ACC112 (cell line): ENCODE measurements around the gene SDE2.

ENCODE experiments used
- H2AFZ ChIP-seq: fragments of 200-600 bp; sonication (generic); one replicate; pipeline ENCODE4 v1.6.0; 2017; ENCODE audit warnings: antibody characterized with exemption, low read length; ENCODE audit not compliant: unreplicated experiment
- H3K27ac ChIP-seq: fragments of 200-600 bp; sonication (generic); 2 replicates; pipeline ENCODE4 v1.5.1; 2014; ENCODE audit warnings: low read depth, mild to moderate bottlenecking, antibody characterized with exemption, low read length, moderate library complexity
- H3K27me3 ChIP-seq: fragments of 200-600 bp; sonication (generic); 2 replicates; pipeline ENCODE4 v1.6.1; 2014; ENCODE audit warnings: mild to moderate bottlenecking, antibody characterized with exemption, low read length, moderate library complexity, mixed read lengths; ENCODE audit not compliant: insufficient read depth
- H3K36me3 ChIP-seq: fragments of 200-600 bp; sonication (generic); 2 replicates; pipeline ENCODE4 v1.6.1; 2016; ENCODE audit warnings: mild to moderate bottlenecking, antibody characterized with exemption, low read length, moderate library complexity, mixed read lengths; ENCODE audit not compliant: insufficient read depth
- H3K4me1 ChIP-seq: fragments of 200-600 bp; sonication (generic); one replicate; pipeline ENCODE4 v1.6.1; 2016; ENCODE audit warnings: low read length, mixed read lengths; ENCODE audit not compliant: insufficient read depth, unreplicated experiment, control insufficient read depth
- H3K4me3 ChIP-seq: fragments of 200-600 bp; sonication (generic); 2 replicates; pipeline ENCODE4 v1.5.1; 2014; ENCODE audit warnings: mild to moderate bottlenecking, low read depth, low read length
- H3K79me2 ChIP-seq: fragments of 200-600 bp; sonication (generic); one replicate; pipeline ENCODE4 v1.6.0; 2016; ENCODE audit warnings: low read length; ENCODE audit not compliant: control insufficient read depth, unreplicated experiment, insufficient read depth

The SDE2 gene

GRCh38 chr1:225999227-225999911 is at the start of gene SDE2:
Gene SDE2 (minus strand): TSS chr1:225999343. CDS start chr1:225999312, 31 bp downstream.
- H3K27me3 ChIP-seq = no peaks in the 10 kb centered on the region
- no peaks in the 10 kb centered on the region for H3K36me3 ChIP-seq
- peak within 1 kb of the TSS; percentile 84 for H3K4me3 ChIP-seq
- H3K79me2 ChIP-seq = peaks cover 48% of the 10 kb centered on the region
- peak within 1 kb of the TSS; percentile 61 for H3K27ac ChIP-seq
- peaks cover 26% of the 10 kb centered on the region for H3K4me1 ChIP-seq
- H2AFZ ChIP-seq = peak within 1 kb of the TSS; percentile 97

GRCh38 chr1:226048886-226049285 is 49.7 kb upstream of the SDE2 start:
- H3K4me3 ChIP-seq = no peak overlapping the region
- H3K27ac ChIP-seq = no peak overlapping the region
- H2AFZ ChIP-seq = no peak overlapping the region
- H3K79me2 ChIP-seq = no peaks in the 10 kb centered on the region
- H3K36me3 ChIP-seq = no peaks in the 10 kb centered on the region
- H3K4me1 ChIP-seq = no peaks in the 10 kb centered on the region
- no peaks in the 10 kb centered on the region for H3K27me3 ChIP-seq

- H3K27ac ChIP-seq = no peak overlapping the region
- H3K79me2 ChIP-seq = no peaks in the 10 kb centered on the region
- H3K36me3 ChIP-seq = no peaks in the 10 kb centered on the region
- no peaks in the 10 kb centered on the region for H3K4me1 ChIP-seq
- no peak overlapping the region for H3K4me3 ChIP-seq
- no peaks in the 10 kb centered on the region for H3K27me3 ChIP-seq
- no peak overlapping the region for H2AFZ ChIP-seq
Measured at GRCh38 chr1:226047495-226047894, 48.4 kb upstream of the SDE2 start.

- Histone ChIP-seq H3K79me2 (no peaks in the 10 kb centered on the region), H3K27me3 (peaks cover 5% of the 10 kb centered on the region; the same call in 1 of the 2 replicates), H3K4me1 (no peaks in the 10 kb centered on the region), H3K27ac (no peak overlapping the region), H2AFZ (no peak overlapping the region), H3K36me3 (no peaks in the 10 kb centered on the region), H3K4me3 (no peak overlapping the region)
Measured at GRCh38 chr1:226046240-226046639, 47.1 kb upstream of the SDE2 start.

- no peaks in the 10 kb centered on the region for H3K79me2 ChIP-seq
- peaks cover 9% of the 10 kb centered on the region; the same call in 1 of the 2 replicates for H3K27me3 ChIP-seq
- no peak overlapping the region for H3K27ac ChIP-seq
- H3K36me3 ChIP-seq = no peaks in the 10 kb centered on the region
- no peaks in the 10 kb centered on the region for H3K4me1 ChIP-seq
- H3K4me3 ChIP-seq = no peak overlapping the region
- no peak overlapping the region for H2AFZ ChIP-seq
Measured at GRCh38 chr1:226044514-226045101, 45.5 kb upstream of the SDE2 start.

- H3K79me2 ChIP-seq = no peaks in the 10 kb centered on the region
Measured at GRCh38 chr1:226041419-226041818, 42.3 kb upstream of the SDE2 start.

GRCh38 chr1:226038661-226039060 is 39.5 kb upstream of the SDE2 start:
- H3K27ac ChIP-seq = no peak overlapping the region
- no peaks in the 10 kb centered on the region for H3K36me3 ChIP-seq
- peaks cover 9% of the 10 kb centered on the region; the same call in 1 of the 2 replicates for H3K27me3 ChIP-seq
- H3K4me3 ChIP-seq = no peak overlapping the region
- peaks cover 5% of the 10 kb centered on the region for H3K4me1 ChIP-seq
- H3K79me2 ChIP-seq = no peaks in the 10 kb centered on the region
- no peak overlapping the region for H2AFZ ChIP-seq

More at GRCh38 chr1:226041419-226041818, 42.3 kb upstream of the SDE2 start:
- peaks cover 9% of the 10 kb centered on the region; the same call in 1 of the 2 replicates for H3K27me3 ChIP-seq
- no peak overlapping the region for H3K27ac ChIP-seq
- H2AFZ ChIP-seq = no peak overlapping the region
- H3K36me3 ChIP-seq = no peaks in the 10 kb centered on the region
- H3K4me1 ChIP-seq = no peaks in the 10 kb centered on the region
- no peak overlapping the region for H3K4me3 ChIP-seq

GRCh38 chr1:226035915-226036314 is 36.8 kb upstream of the SDE2 start:
- no peak overlapping the region for H3K4me3 ChIP-seq
- no peak overlapping the region for H2AFZ ChIP-seq
- no peak overlapping the region for H3K27ac ChIP-seq
- peaks cover under 1% of the 10 kb centered on the region; the same call in 1 of the 2 replicates for H3K27me3 ChIP-seq
- peaks cover 5% of the 10 kb centered on the region for H3K4me1 ChIP-seq
- H3K79me2 ChIP-seq = no peaks in the 10 kb centered on the region
- H3K36me3 ChIP-seq = no peaks in the 10 kb centered on the region

GRCh38 chr1:226034482-226034881 is 35.3 kb upstream of the SDE2 start:
- H3K27ac ChIP-seq = peak overlapping the region; percentile 62
- no peaks in the 10 kb centered on the region for H3K79me2 ChIP-seq
- H3K4me3 ChIP-seq = no peak overlapping the region
- peaks cover 5% of the 10 kb centered on the region for H3K4me1 ChIP-seq
- H2AFZ ChIP-seq = peak overlapping the region; percentile 98
- H3K36me3 ChIP-seq = no peaks in the 10 kb centered on the region
- H3K27me3 ChIP-seq = no peaks in the 10 kb centered on the region

- peaks cover 5% of the 10 kb centered on the region for H3K4me1 ChIP-seq
- H3K27me3 ChIP-seq = no peaks in the 10 kb centered on the region
- H2AFZ ChIP-seq = peak overlapping the region; percentile 98
- H3K4me3 ChIP-seq = no peak overlapping the region
- no peaks in the 10 kb centered on the region for H3K36me3 ChIP-seq
- peak overlapping the region; percentile 62 for H3K27ac ChIP-seq
- H3K79me2 ChIP-seq = no peaks in the 10 kb centered on the region
Measured at GRCh38 chr1:226033991-226034390, 34.8 kb upstream of the SDE2 start.

- no peak overlapping the region for H3K4me3 ChIP-seq
- H3K36me3 ChIP-seq = no peaks in the 10 kb centered on the region
- no peaks in the 10 kb centered on the region for H3K79me2 ChIP-seq
- peaks cover 5% of the 10 kb centered on the region for H3K4me1 ChIP-seq
- no peak overlapping the region for H2AFZ ChIP-seq
- H3K27ac ChIP-seq = no peak overlapping the region
- H3K27me3 ChIP-seq = no peaks in the 10 kb centered on the region
Measured at GRCh38 chr1:226033582-226033981, 34.4 kb upstream of the SDE2 start.
